ENCODE results near the gene MROH9.

The MROH9 gene

GRCh38 chr1:170967042-170967910 lies 31.9 kb downstream of the MROH9 start:
- FAIRE-seq, result no peak

- no peak for FAIRE-seq
Observed at GRCh38 chr1:170970256-170970655, 34.9 kb downstream of the MROH9 start.

GRCh38 chr1:170978371-170978910 lies 43.1 kb downstream of the MROH9 start:
- FAIRE-seq, result no peak

GRCh38 chr1:170985406-170985805 lies 50.1 kb downstream of the MROH9 start:
- no peak for FAIRE-seq

- FAIRE-seq, result no peak
Observed at GRCh38 chr1:170986901-170987300, 51.6 kb downstream of the MROH9 start.

GRCh38 chr1:170987424-170987823 lies 52.1 kb downstream of the MROH9 start:
- no peak for FAIRE-seq

- FAIRE-seq, result no peak
Observed at GRCh38 chr1:170993151-170993550, 57.8 kb downstream of the MROH9 start.

- FAIRE-seq, result no peak
Observed at GRCh38 chr1:170993717-170994116, 58.4 kb downstream of the MROH9 start.

- FAIRE-seq, result no peak
Observed at GRCh38 chr1:171014880-171015279, 79.5 kb downstream of the MROH9 start.

GRCh38 chr1:171017426-171017825 lies 82.1 kb downstream of the MROH9 start:
- FAIRE-seq, result no peak

- FAIRE-seq, result no peak
Observed at GRCh38 chr1:171019971-171020370, 84.6 kb downstream of the MROH9 start.

GRCh38 chr1:171032822-171033702 lies 97.7 kb downstream of the MROH9 start:
- no peak for FAIRE-seq

- FAIRE-seq, result no peak
Observed at GRCh38 chr1:171037626-171038025, 102.3 kb downstream of the MROH9 start.

- no peak for FAIRE-seq
Observed at GRCh38 chr1:171038284-171038683, 103.0 kb downstream of the MROH9 start.

- no peak for FAIRE-seq
Observed at GRCh38 chr1:171048014-171048413, 112.7 kb downstream of the MROH9 start.

GRCh38 chr1:171052977-171053376 lies 117.6 kb downstream of the MROH9 start:
- FAIRE-seq, result no peak

GRCh38 chr1:171055966-171056643 lies 120.8 kb downstream of the MROH9 start:
- no peak for FAIRE-seq

GRCh38 chr1:171061425-171062143 lies 126.2 kb downstream of the MROH9 start:
- FAIRE-seq, result no peak

GRCh38 chr1:171062902-171063301 lies 127.6 kb downstream of the MROH9 start:
- no peak for FAIRE-seq

- FAIRE-seq, result no peak
Observed at GRCh38 chr1:171075041-171075440, 139.7 kb downstream of the MROH9 start.

- no peak for FAIRE-seq
Observed at GRCh38 chr1:171081314-171081753, 146.0 kb downstream of the MROH9 start.

- FAIRE-seq, result no peak
Observed at GRCh38 chr1:171081763-171082201, 146.4 kb downstream of the MROH9 start.
